CD14-positive monocyte (primary cell): ENCODE results near the gene IL15. TPM values are rescaled to one million over a fixed set of nuclear protein-coding genes. Genes with fewer than 3 reads are reported as not detected.

Experiments
- DNase-seq, 3 donors: peaks; one replicate each; pipeline ENCODE4 v3.0.0-alpha.2; 2011 to 2022
- H2AFZ ChIP-seq: 2 replicates; pipeline ENCODE4 v1.6.0; 2012; ENCODE audit warnings: mild to moderate bottlenecking, low read depth, low read length, inconsistent platforms; ENCODE audit not compliant: insufficient read depth, poor library complexity, severe bottlenecking
- H3K27ac ChIP-seq, 2 donors: 1 replicate in 1 of 2; 2 replicates in 1 of 2; pipeline ENCODE4 v1.5.1; 2012 to 2013; ENCODE audit warnings: low read length in 2 of 2, control low read depth in 1 of 2, inconsistent platforms in 1 of 2, low read depth in 1 of 2, mild to moderate bottlenecking in 1 of 2
- H3K27me3 ChIP-seq, 2 donors: one replicate each; pipeline versions ENCODE4 v1.6.0 to v1.6.1; 2011 to 2013; ENCODE audit warnings: low read length in 2 of 2; ENCODE audit not compliant: control insufficient read depth in 2 of 2, insufficient read depth in 2 of 2
- H3K36me3 ChIP-seq, 2 donors: replicated peaks in 1 of 2; 1 replicate in 1 of 2; 2 replicates in 1 of 2; pipeline versions ENCODE4 v1.5.1 to v1.6.1; 2012 to 2013; ENCODE audit warnings: low read length in 2 of 2, control low read depth in 1 of 2, inconsistent platforms in 1 of 2, mild to moderate bottlenecking in 1 of 2; ENCODE audit not compliant: insufficient read depth in 2 of 2, control insufficient read depth in 1 of 2
- H3K4me1 ChIP-seq, 2 donors: 1 replicate in 1 of 2; 2 replicates in 1 of 2; pipeline versions ENCODE4 v1.5.1 to v1.6.1; 2012 to 2013; ENCODE audit warnings: low read length in 2 of 2, control low read depth in 1 of 2, inconsistent platforms in 1 of 2, mild to moderate bottlenecking in 1 of 2, moderate library complexity in 1 of 2; ENCODE audit not compliant: insufficient read depth in 2 of 2, control insufficient read depth in 1 of 2
- H3K4me2 ChIP-seq: replicated peaks from 2 replicates; pipeline ENCODE3; 2012; ENCODE audit warnings: low read length, moderate library complexity, mild to moderate bottlenecking; ENCODE audit not compliant: poor library complexity, severe bottlenecking; ENCODE audit errors: extremely low read depth
- H3K4me3 ChIP-seq, 3 experiments: fragments of 200-600 bp in 1 of 3; sonication (generic) in 1 of 3; replicated peaks in 1 of 3; 1 replicate in 2 of 3; 2 replicates in 1 of 3; pipeline ENCODE4 v1.5.1; 2011 to 2013; ENCODE audit warnings: low read length in 3 of 3, mild to moderate bottlenecking in 3 of 3, control low read depth in 2 of 3, low read depth in 2 of 3, inconsistent platforms in 1 of 3, moderate library complexity in 1 of 3
- H3K79me2 ChIP-seq: 2 replicates; pipeline ENCODE4 v1.6.0; 2012; ENCODE audit warnings: mild to moderate bottlenecking, control low read depth, inconsistent platforms, low read length, moderate library complexity; ENCODE audit not compliant: insufficient read depth
- H3K9ac ChIP-seq: 2 replicates; pipeline ENCODE4 v1.6.0; 2017; ENCODE audit warnings: low read length, mild to moderate bottlenecking; ENCODE audit not compliant: insufficient read depth, poor library complexity, severe bottlenecking
- H3K9me3 ChIP-seq, 2 donors: replicated peaks in 1 of 2; 1 replicate in 1 of 2; 2 replicates in 1 of 2; pipeline versions ENCODE4 v1.5.1 to v1.6.1; 2012 to 2013; ENCODE audit warnings: low read length in 2 of 2, control low read depth in 1 of 2; ENCODE audit not compliant: control insufficient read depth in 1 of 2, insufficient read depth in 1 of 2
- H4K20me1 ChIP-seq: 2 replicates; pipeline ENCODE4 v1.6.0; 2012; ENCODE audit warnings: mild to moderate bottlenecking, low read length, control low read depth, moderate library complexity; ENCODE audit not compliant: insufficient read depth
- H3K27ac Mint-ChIP-seq, 7 donors: one replicate each; pipeline ENCODE4 v1.8.0; 2020; ENCODE audit warnings: mild to moderate bottlenecking in 7 of 7, mixed read lengths in 7 of 7, moderate library complexity in 6 of 7, inconsistent platforms in 2 of 7
- H3K27me3 Mint-ChIP-seq, 3 donors: one replicate each; pipeline ENCODE4 v1.8.0; 2021 to 2022; ENCODE audit warnings: low read depth in 3 of 3, mild to moderate bottlenecking in 3 of 3, mixed read lengths in 3 of 3, moderate library complexity in 3 of 3, inconsistent platforms in 1 of 3
- H3K36me3 Mint-ChIP-seq, 2 donors: one replicate each; pipeline ENCODE4 v1.8.0; 2020; ENCODE audit warnings: mixed read lengths in 2 of 2, inconsistent platforms in 1 of 2, mild to moderate bottlenecking in 1 of 2
- H3K4me1 Mint-ChIP-seq: one replicate; pipeline ENCODE4 v1.8.0; 2020; ENCODE audit warnings: mild to moderate bottlenecking, mixed read lengths
- H3K4me3 Mint-ChIP-seq, 2 donors: one replicate each; pipeline ENCODE4 v1.8.0; 2020; ENCODE audit warnings: mild to moderate bottlenecking in 2 of 2, mixed read lengths in 2 of 2, moderate library complexity in 1 of 2
- H3K9me3 Mint-ChIP-seq, 7 donors: one replicate each; pipeline ENCODE4 v1.8.0; 2020 to 2022; ENCODE audit warnings: mixed read lengths in 7 of 7, mild to moderate bottlenecking in 6 of 7, moderate library complexity in 6 of 7, inconsistent platforms in 2 of 7
- WGBS: methylation state at CpG from one replicate; pipeline ENCODE4 v1.1.5; 2013; ENCODE audit warnings: missing lambda C conversion rate; ENCODE audit not compliant: insufficient coverage; 5-methylcytosine and 5-hydroxymethylcytosine counted together
- intact Hi-C, 2 donors: fragments of 100-400 bp; cut with micrococcal nuclease; formaldehyde crosslinking; loops; one replicate each; pipeline versions ENCODE4 v1.15.0 to v1.15.1; 2023
- polyA plus RNA-seq, 3 donors: library from polyadenylated mRNA; depleted of rRNA in 1 of 3; unstranded in 2 of 3; stranded (reverse) in 1 of 3; fragments of 300-500 nt in 2 of 3; fragments of >200 nt in 1 of 3; fragmentation: Illumina TruSeq in 2 of 3; gene quantifications; 1 replicate in 2 of 3; 2 replicates in 1 of 3; pipeline ENCODE4 v1.2.3, GENCODE V29; 2012 to 2021
- TF ChIP-seq, protein P1 (sequence below): fragments of 200-600 bp; IDR thresholded peaks from one replicate; pipeline ENCODE4 v1.8.0; 2022; ENCODE audit warnings: antibody characterized with exemption, mild to moderate bottlenecking

IL15 gene
- polyA plus RNA-seq, 3 donors = 22.1 to 34.3 (median 25.7) TPM

DNA sequence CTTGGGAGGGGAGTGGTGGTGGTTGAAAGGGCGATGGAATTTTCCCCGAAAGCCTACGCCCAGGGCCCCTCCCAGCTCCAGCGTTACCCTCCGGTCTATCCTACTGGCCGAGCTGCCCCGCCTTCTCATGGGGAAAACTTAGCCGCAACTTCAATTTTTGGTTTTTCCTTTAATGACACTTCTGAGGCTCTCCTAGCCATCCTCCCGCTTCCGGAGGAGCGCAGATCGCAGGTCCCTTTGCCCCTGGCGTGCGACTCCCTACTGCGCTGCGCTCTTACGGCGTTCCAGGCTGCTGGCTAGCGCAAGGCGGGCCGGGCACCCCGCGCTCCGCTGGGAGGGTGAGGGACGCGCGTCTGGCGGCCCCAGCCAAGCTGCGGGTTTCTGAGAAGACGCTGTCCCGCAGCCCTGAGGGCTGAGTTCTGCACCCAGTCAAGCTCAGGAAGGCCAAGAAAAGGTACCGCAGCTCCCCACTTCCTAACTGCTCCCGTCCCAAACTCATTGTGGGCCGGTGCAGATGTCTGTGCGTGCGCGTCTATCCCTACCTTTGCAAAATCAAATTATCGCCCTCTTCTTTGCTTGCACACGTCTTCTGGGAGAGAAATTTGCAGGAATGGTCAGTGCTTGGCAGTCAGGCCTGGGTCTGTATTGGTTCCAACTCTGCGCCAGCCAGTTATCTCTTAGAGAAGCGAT is 533 bp downstream of the IL15 start:
- H3K27ac Mint-ChIP-seq = peak overlapping the region; percentile 86 to 96 (median 94)
- Histone ChIP-seq H4K20me1 (no peaks in the 10 kb centered on the region), H3K27me3 (peaks cover 0 to 5% of the 10 kb centered on the region in 2 donors), H3K4me1 (peaks cover 33 to 49% of the 10 kb centered on the region in 2 donors), H3K36me3 (no peaks in the 10 kb centered on the region), H2AFZ (peak overlapping the region; percentile 94), H3K9me3 (no peaks in the 10 kb centered on the region), H3K27ac (peak overlapping the region; percentile 65 to 91), H3K4me2 (peak overlapping the region; percentile 97), H3K4me3 (peak overlapping the region; percentile 53 to 98 (median 93)), H3K9ac (peak overlapping the region; percentile 79), H3K79me2 (peaks cover 5% of the 10 kb centered on the region)
- H3K9me3 Mint-ChIP-seq = no peaks in the 10 kb centered on the region
- peaks cover 44% of the 10 kb centered on the region for H3K4me1 Mint-ChIP-seq
- H3K4me3 Mint-ChIP-seq = peak overlapping the region; percentile 98 to 99
- DNase-seq = peak; percentile 21 to 44 (median 21)
- TF ChIP-seq, protein P1, sequence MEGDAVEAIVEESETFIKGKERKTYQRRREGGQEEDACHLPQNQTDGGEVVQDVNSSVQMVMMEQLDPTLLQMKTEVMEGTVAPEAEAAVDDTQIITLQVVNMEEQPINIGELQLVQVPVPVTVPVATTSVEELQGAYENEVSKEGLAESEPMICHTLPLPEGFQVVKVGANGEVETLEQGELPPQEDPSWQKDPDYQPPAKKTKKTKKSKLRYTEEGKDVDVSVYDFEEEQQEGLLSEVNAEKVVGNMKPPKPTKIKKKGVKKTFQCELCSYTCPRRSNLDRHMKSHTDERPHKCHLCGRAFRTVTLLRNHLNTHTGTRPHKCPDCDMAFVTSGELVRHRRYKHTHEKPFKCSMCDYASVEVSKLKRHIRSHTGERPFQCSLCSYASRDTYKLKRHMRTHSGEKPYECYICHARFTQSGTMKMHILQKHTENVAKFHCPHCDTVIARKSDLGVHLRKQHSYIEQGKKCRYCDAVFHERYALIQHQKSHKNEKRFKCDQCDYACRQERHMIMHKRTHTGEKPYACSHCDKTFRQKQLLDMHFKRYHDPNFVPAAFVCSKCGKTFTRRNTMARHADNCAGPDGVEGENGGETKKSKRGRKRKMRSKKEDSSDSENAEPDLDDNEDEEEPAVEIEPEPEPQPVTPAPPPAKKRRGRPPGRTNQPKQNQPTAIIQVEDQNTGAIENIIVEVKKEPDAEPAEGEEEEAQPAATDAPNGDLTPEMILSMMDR = no peak
- intact Hi-C loops = loop anchor here (5.0 to 10.0 kb wide), 4 partner anchors 48 to 415 kb away; partner anchors contain the start of gene ZNF330 (in 1 of the 2)
- WGBS = 3% methylated on average over 38 of the region's 41 CpGs
- peaks cover 4 to 6% of the 10 kb centered on the region in 2 donors for H3K36me3 Mint-ChIP-seq
- H3K27me3 Mint-ChIP-seq = peaks cover 0 to 19% (median 13%) of the 10 kb centered on the region in 3 donors

DNA sequence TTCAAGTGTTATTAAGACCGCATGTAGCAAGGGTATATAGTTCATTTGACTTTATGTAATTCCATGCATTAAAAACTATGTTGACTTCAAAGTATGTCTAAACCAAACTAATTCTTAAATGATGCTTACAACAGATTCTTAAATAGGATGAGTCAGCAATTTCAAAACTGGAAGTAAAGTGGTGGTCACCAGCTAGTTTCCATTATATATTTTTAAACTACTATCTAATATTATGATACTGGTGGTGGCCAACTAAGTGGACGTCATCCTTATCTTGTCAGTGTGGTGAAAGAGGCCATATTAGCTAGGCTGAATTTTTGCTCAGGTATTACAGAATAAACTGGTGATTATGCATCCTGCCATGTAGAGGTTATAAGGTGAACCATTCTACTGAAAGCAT is 1.2 kb downstream of the IL15 start:
- intact Hi-C loops = loop anchor here (5.0 to 10.0 kb wide), 4 partner anchors 47 to 415 kb away; partner anchors contain the start of gene ZNF330 (in 1 of the 2)
- peak overlapping the region; percentile 94 for H2AFZ ChIP-seq
- H3K36me3 ChIP-seq = no peaks in the 10 kb centered on the region
- H3K4me3 ChIP-seq = peak overlapping the region; percentile 53 to 98 (median 93)
- TF ChIP-seq, protein P1 = no peak
- H3K4me1 Mint-ChIP-seq = peaks cover 50% of the 10 kb centered on the region
- peaks cover 40 to 55% of the 10 kb centered on the region in 2 donors for H3K4me1 ChIP-seq
- H3K27me3 Mint-ChIP-seq = peaks cover 0 to 19% (median 13%) of the 10 kb centered on the region in 3 donors
- no CpG with 5 or more reads among the region's 2 CpGs for WGBS
- H3K79me2 ChIP-seq = peaks cover 5% of the 10 kb centered on the region
- H3K36me3 Mint-ChIP-seq = peaks cover 4 to 6% of the 10 kb centered on the region in 2 donors
- H3K9me3 ChIP-seq = no peaks in the 10 kb centered on the region
- H3K9me3 Mint-ChIP-seq = no peaks in the 10 kb centered on the region
- DNase-seq = peak in 1 of 3 donors; percentile 25
- peak overlapping the region; percentile 98 to 99 for H3K4me3 Mint-ChIP-seq
- H3K9ac ChIP-seq = peak overlapping the region; percentile 79
- H4K20me1 ChIP-seq = peaks cover 3% of the 10 kb centered on the region
- H3K27ac Mint-ChIP-seq = peak overlapping the region in 6 of 7 donors; percentile 86 to 95 (median 94)
- H3K27me3 ChIP-seq = peaks cover 0 to 5% of the 10 kb centered on the region in 2 donors
- peak overlapping the region in 1 of 2 donors; percentile 91 for H3K27ac ChIP-seq
- peak overlapping the region; percentile 97 for H3K4me2 ChIP-seq
